Sigmoid colon (tissue), 3 donors: ENCODE data around the gene ZNF451.

Experiments
- POLR2A ChIP-seq, 2 donors: fragments of 450-650 bp; IDR thresholded peaks; one replicate each; pipeline ENCODE4 v1.6.1; 2016; ENCODE audit warnings: antibody characterized with exemption in 2 of 2, mild to moderate bottlenecking in 2 of 2, moderate library complexity in 2 of 2
- TF ChIP-seq, protein P1 (sequence below), 4 experiments: fragments of 450-650 bp in 3 of 4; fragments of 200-600 bp in 1 of 4; IDR thresholded peaks; one replicate each; pipeline ENCODE4 v1.5.1; 2016 to 2019; ENCODE audit warnings: antibody characterized with exemption in 4 of 4, mild to moderate bottlenecking in 3 of 4, moderate library complexity in 2 of 4

DNA sequence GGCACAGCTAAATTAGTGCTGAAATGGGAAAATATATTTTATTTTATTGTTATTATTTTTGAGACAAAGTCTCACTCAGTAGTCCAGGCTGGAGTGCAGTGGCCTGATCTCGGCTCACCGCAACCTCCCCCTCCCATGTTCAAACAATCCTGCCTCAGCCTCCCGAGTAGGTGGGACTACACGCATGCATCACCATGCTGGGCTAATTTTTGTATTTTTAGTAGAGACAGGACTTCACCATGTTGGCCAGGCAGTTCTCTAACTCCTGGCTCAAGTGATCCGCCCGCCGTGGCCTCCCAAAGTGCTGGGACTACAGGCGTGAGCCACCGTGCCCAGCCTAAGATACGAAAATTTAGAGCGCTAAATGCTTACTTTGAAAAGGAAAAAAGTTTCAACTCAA, 127.3 kb downstream of the ZNF451 start:
- no peak for TF ChIP-seq POLR2A (IDR thresholded peaks at IDR 0.05)
- TF ChIP-seq, protein P1, sequence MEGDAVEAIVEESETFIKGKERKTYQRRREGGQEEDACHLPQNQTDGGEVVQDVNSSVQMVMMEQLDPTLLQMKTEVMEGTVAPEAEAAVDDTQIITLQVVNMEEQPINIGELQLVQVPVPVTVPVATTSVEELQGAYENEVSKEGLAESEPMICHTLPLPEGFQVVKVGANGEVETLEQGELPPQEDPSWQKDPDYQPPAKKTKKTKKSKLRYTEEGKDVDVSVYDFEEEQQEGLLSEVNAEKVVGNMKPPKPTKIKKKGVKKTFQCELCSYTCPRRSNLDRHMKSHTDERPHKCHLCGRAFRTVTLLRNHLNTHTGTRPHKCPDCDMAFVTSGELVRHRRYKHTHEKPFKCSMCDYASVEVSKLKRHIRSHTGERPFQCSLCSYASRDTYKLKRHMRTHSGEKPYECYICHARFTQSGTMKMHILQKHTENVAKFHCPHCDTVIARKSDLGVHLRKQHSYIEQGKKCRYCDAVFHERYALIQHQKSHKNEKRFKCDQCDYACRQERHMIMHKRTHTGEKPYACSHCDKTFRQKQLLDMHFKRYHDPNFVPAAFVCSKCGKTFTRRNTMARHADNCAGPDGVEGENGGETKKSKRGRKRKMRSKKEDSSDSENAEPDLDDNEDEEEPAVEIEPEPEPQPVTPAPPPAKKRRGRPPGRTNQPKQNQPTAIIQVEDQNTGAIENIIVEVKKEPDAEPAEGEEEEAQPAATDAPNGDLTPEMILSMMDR (IDR thresholded peaks at IDR 0.05) = no peak
